ENCODE results near the gene RDH5. TPM values are rescaled to one million over a fixed set of nuclear protein-coding genes. Genes with fewer than 3 reads are reported as not detected.

The RDH5 gene
- total and polyA plus RNA-seq, 9 donors = 8.6 to 45.9 (median 20.8) TPM

GRCh38 chr12:55684761-55685370, 35.3 kb upstream of the RDH5 start:
- no peak overlapping the region for H3K27ac ChIP-seq (ENCODE audit: low read length)
- no peaks in the 10 kb centered on the region for H3K9me3 ChIP-seq (replicated peaks; ENCODE audit: control insufficient read depth, low read depth, low read length)
- H3K4me3 ChIP-seq (ENCODE audit: low read length) = no peak overlapping the region
- no peak for DNase-seq
- H3K27me3 ChIP-seq (ENCODE audit: control insufficient read depth, insufficient read depth, low read length) = peaks cover 2% of the 10 kb centered on the region
- peaks cover 18% of the 10 kb centered on the region for H3K4me1 ChIP-seq (ENCODE audit: control insufficient read depth, insufficient read depth, low read length)
- WGBS (ENCODE audit: insufficient coverage) = 93% methylated on average over 15 of the region's 20 CpGs
- H3K36me3 ChIP-seq (ENCODE audit: control insufficient read depth, insufficient read depth, low read length) = peaks cover 52% of the 10 kb centered on the region

DNA sequence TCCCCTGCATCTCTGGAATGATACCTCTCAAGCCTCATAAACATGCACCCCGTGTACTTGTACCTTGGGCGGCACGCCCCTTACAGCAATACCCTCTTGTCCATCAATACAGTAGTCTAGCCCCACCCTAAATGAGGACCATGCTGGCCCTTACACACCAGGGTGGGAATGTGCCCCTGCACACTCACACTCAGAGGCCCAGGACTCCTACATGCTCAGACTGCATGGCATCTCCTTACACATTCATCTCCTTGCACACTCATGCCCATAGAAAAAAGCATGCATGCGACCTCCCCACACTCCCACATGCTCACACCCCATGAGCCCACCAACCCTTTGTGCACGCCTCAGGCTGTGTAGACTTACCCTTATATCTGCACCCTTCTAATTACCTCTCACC, 34.5 kb upstream of the RDH5 start:
- Histone ChIP-seq H3K9me3 (replicated peaks; ENCODE audit: control insufficient read depth, low read depth, low read length) (no peaks in the 10 kb centered on the region), H3K4me3 (ENCODE audit: low read length) (no peak overlapping the region), H3K27me3 (ENCODE audit: control insufficient read depth, insufficient read depth, low read length) (peaks cover 2% of the 10 kb centered on the region), H3K27ac (ENCODE audit: low read length) (no peak overlapping the region), H3K4me1 (ENCODE audit: control insufficient read depth, insufficient read depth, low read length) (peaks cover 17% of the 10 kb centered on the region), H3K36me3 (ENCODE audit: control insufficient read depth, insufficient read depth, low read length) (peaks cover 52% of the 10 kb centered on the region)
- WGBS (ENCODE audit: insufficient coverage) = 87% methylated on average over 5 of the region's 5 CpGs
- no peak for DNase-seq

- Histone ChIP-seq H3K4me3 (ENCODE audit: low read length) (no peak overlapping the region), H3K27ac (ENCODE audit: low read length) (no peak overlapping the region), H3K9me3 (replicated peaks; ENCODE audit: control insufficient read depth, low read depth, low read length) (no peaks in the 10 kb centered on the region), H3K36me3 (ENCODE audit: control insufficient read depth, insufficient read depth, low read length) (peaks cover 53% of the 10 kb centered on the region), H3K4me1 (ENCODE audit: control insufficient read depth, insufficient read depth, low read length) (peaks cover 10% of the 10 kb centered on the region), H3K27me3 (ENCODE audit: control insufficient read depth, insufficient read depth, low read length) (peaks cover under 1% of the 10 kb centered on the region)
- 88% methylated on average over 9 of the region's 9 CpGs for WGBS (ENCODE audit: insufficient coverage)
- no peak for DNase-seq
Measured at GRCh38 chr12:55686366-55687010, 33.7 kb upstream of the RDH5 start.

DNA sequence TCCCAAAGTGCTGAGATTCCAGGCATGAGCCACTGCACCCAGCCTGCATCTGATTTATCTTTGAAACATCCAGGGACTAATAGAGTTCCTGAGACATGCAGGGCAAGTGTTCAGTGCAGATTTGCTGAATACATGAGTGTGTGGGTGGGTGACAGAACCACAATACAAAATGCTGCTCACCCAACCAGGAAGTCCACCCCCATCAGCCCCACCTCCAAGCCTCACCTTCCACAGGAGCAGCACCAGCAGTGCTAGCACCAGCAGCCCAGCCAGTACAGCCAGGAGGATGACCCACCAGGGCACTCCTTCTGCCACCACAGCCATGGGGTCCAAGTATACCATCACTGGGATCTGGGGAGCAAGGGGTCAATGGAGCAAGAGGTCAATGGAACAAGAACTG, 32.4 kb upstream of the RDH5 start:
- Histone ChIP-seq H3K4me3 (ENCODE audit: low read length) (no peak overlapping the region), H3K27me3 (ENCODE audit: control insufficient read depth, insufficient read depth, low read length) (no peaks in the 10 kb centered on the region), H3K4me1 (ENCODE audit: control insufficient read depth, insufficient read depth, low read length) (no peaks in the 10 kb centered on the region), H3K9me3 (replicated peaks; ENCODE audit: control insufficient read depth, low read depth, low read length) (no peaks in the 10 kb centered on the region), H3K36me3 (ENCODE audit: control insufficient read depth, insufficient read depth, low read length) (peaks cover 64% of the 10 kb centered on the region), H3K27ac (ENCODE audit: low read length) (no peak overlapping the region)
- no peak for DNase-seq

DNA sequence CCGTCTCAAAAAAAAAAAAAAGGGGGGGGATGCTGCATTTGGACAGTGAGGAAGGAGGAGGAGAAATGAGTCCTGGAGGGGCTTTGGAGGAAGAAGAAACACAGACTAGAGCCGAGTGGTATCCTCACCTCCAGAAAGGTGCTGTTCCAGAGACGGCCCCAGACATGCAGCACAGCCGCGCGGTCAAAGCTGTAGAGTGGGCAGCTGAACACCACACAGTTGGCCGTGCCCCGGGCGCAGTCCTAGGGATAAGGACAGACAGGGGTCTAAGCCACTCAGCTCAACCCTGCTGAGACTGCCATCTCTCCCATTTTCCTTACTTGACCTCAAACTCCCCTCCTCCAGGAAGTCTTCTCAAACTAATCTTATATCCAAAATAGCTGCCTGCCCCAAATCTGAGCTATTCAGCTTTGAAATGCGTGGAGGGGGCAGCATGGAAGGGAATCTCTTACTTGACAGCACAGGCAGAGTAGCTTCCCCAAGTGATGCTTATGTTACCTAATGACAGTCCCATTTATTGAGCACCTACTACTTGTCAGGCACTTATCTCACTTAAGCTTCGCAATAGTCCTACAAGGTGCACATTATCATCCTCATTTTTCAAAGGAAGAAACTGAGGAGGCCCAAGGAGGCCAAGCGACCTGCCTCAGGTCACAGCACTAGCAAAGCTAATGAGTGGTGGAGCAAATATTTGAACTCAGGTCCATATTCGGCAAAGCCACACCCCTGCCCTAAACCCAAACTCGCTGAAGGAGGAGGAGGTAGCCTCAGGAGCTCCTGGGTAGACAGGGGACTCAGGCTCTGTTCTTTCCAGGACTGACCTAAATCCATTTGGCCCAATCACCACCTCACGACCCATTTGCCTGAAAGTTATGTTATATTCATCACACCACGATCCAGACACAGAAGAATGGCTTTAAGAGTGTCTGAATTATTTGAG, 31.2 kb upstream of the RDH5 start:
- Histone ChIP-seq H3K36me3 (ENCODE audit: control insufficient read depth, insufficient read depth, low read length) (peaks cover 70% of the 10 kb centered on the region), H3K4me1 (ENCODE audit: control insufficient read depth, insufficient read depth, low read length) (no peaks in the 10 kb centered on the region), H3K9me3 (replicated peaks; ENCODE audit: control insufficient read depth, low read depth, low read length) (no peaks in the 10 kb centered on the region), H3K27me3 (ENCODE audit: control insufficient read depth, insufficient read depth, low read length) (no peaks in the 10 kb centered on the region), H3K4me3 (ENCODE audit: low read length) (no peak overlapping the region), H3K27ac (ENCODE audit: low read length) (no peak overlapping the region)
- DNase-seq = no peak
- 89% methylated on average over 9 of the region's 16 CpGs for WGBS (ENCODE audit: insufficient coverage)

DNA sequence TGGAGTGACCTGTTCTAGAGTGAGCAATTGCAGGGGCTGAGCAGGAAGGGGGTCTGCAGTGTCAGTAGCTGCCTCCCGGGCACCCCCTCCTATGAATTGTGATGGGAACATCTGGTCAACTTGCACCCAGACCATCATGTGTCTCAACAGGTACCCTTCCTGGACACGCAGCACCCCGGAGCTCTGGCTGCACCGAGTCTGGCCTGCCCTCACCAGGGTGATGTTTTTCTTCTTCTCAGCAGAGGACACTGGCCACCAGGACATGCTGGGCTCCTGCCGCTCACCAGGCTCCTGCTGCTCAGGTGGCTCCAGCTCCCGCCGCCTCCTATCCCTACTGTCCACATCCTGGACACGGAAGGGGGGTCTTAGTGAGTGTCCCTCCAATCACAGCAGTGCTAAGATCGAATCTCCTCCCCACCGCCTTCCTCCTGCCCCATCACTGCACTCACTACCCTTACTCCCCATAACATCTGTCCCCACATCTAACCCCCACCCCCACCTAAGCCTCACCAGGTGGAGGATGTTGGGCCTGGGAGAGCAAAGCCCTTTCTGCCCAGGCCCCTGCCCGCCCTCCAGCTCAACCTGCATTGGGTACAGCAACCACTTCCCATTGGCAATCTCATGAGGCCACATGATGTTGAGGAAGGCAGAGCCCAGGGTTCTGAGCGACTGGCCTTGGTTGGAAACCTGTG, 27.4 kb upstream of the RDH5 start:
- H3K4me1 ChIP-seq (ENCODE audit: control insufficient read depth, insufficient read depth, low read length) = no peaks in the 10 kb centered on the region
- no peak overlapping the region for H3K27ac ChIP-seq (ENCODE audit: low read length)
- H3K4me3 ChIP-seq (ENCODE audit: low read length) = no peak overlapping the region
- no peaks in the 10 kb centered on the region for H3K27me3 ChIP-seq (ENCODE audit: control insufficient read depth, insufficient read depth, low read length)
- WGBS (ENCODE audit: insufficient coverage) = 92% methylated on average over 6 of the region's 12 CpGs
- H3K9me3 ChIP-seq (replicated peaks; ENCODE audit: control insufficient read depth, low read depth, low read length) = no peaks in the 10 kb centered on the region
- H3K36me3 ChIP-seq (ENCODE audit: control insufficient read depth, insufficient read depth, low read length) = peaks cover 78% of the 10 kb centered on the region
- DNase-seq = no peak

- H3K27me3 ChIP-seq (ENCODE audit: control insufficient read depth, insufficient read depth, low read length) = no peaks in the 10 kb centered on the region
- H3K36me3 ChIP-seq (ENCODE audit: control insufficient read depth, insufficient read depth, low read length) = peaks cover 80% of the 10 kb centered on the region
- H3K4me1 ChIP-seq (ENCODE audit: control insufficient read depth, insufficient read depth, low read length) = no peaks in the 10 kb centered on the region
- H3K4me3 ChIP-seq (ENCODE audit: low read length) = no peak overlapping the region
- no peaks in the 10 kb centered on the region for H3K9me3 ChIP-seq (replicated peaks; ENCODE audit: control insufficient read depth, low read depth, low read length)
- 100% methylated on average over 1 of the region's 7 CpGs for WGBS (ENCODE audit: insufficient coverage)
- H3K27ac ChIP-seq (ENCODE audit: low read length) = no peak overlapping the region
- no peak for DNase-seq
Measured at GRCh38 chr12:55693323-55694187, 26.6 kb upstream of the RDH5 start.

DNA sequence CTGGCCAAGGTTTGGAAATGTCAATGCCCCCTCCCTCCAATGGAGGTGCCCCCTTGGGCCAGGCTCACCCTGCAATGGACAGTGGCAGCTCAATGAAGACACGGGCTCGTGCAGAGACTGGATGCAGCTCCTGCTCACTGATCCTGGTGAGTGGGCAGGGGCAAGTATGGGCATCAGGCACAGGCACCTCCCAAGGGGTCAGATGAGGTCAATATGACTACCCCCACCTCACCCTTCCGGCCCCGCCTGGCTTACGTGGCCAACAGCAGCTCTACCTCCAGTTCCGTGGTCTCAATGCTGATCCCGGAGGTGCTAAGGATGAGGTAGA, 26.0 kb upstream of the RDH5 start:
- DNase-seq = no peak
- H3K36me3 ChIP-seq (ENCODE audit: control insufficient read depth, insufficient read depth, low read length) = peaks cover 80% of the 10 kb centered on the region
- H3K9me3 ChIP-seq (replicated peaks; ENCODE audit: control insufficient read depth, low read depth, low read length) = no peaks in the 10 kb centered on the region
- no peaks in the 10 kb centered on the region for H3K27me3 ChIP-seq (ENCODE audit: control insufficient read depth, insufficient read depth, low read length)
- H3K4me3 ChIP-seq (ENCODE audit: low read length) = no peak overlapping the region
- H3K27ac ChIP-seq (ENCODE audit: low read length) = no peak overlapping the region
- H3K4me1 ChIP-seq (ENCODE audit: control insufficient read depth, insufficient read depth, low read length) = no peaks in the 10 kb centered on the region
- 100% methylated on average over 2 of the region's 7 CpGs for WGBS (ENCODE audit: insufficient coverage)

DNA sequence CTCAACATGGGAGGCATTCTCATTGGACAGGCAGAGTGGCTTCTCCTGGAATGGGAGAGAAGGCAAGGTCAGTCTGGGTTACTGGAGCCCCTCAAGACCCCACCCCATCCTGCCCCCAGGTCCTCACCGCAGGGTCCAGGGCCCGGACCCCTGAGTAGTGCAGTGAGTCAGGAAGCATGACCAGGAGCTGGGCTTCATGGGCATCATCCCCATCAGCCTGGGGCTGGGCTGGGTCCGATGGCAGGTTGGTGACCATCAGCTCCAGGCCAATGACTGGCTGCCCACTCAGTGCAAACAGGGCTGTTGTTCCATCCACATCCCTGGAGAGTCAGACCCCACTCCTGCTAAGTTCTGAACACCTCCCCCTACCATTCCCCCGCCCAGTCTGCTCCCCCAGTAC, 25.5 kb upstream of the RDH5 start:
- Histone ChIP-seq H3K36me3 (ENCODE audit: control insufficient read depth, insufficient read depth, low read length) (peaks cover 81% of the 10 kb centered on the region), H3K9me3 (replicated peaks; ENCODE audit: control insufficient read depth, low read depth, low read length) (no peaks in the 10 kb centered on the region), H3K27ac (ENCODE audit: low read length) (no peak overlapping the region), H3K4me1 (ENCODE audit: control insufficient read depth, insufficient read depth, low read length) (no peaks in the 10 kb centered on the region), H3K27me3 (ENCODE audit: control insufficient read depth, insufficient read depth, low read length) (no peaks in the 10 kb centered on the region), H3K4me3 (ENCODE audit: low read length) (no peak overlapping the region)
- WGBS (ENCODE audit: insufficient coverage) = 93% methylated on average over 4 of the region's 4 CpGs
- no peak for DNase-seq

Data from muscle of leg (tissue), 11 donors.